ENCODE results near the gene HEG1. TPM values are rescaled to one million over a fixed set of nuclear protein-coding genes. Genes with fewer than 3 reads are reported as not detected.

HEG1 gene
- total RNA-seq, 1 experiment from 2014 or later = 14.6 TPM

DNA sequence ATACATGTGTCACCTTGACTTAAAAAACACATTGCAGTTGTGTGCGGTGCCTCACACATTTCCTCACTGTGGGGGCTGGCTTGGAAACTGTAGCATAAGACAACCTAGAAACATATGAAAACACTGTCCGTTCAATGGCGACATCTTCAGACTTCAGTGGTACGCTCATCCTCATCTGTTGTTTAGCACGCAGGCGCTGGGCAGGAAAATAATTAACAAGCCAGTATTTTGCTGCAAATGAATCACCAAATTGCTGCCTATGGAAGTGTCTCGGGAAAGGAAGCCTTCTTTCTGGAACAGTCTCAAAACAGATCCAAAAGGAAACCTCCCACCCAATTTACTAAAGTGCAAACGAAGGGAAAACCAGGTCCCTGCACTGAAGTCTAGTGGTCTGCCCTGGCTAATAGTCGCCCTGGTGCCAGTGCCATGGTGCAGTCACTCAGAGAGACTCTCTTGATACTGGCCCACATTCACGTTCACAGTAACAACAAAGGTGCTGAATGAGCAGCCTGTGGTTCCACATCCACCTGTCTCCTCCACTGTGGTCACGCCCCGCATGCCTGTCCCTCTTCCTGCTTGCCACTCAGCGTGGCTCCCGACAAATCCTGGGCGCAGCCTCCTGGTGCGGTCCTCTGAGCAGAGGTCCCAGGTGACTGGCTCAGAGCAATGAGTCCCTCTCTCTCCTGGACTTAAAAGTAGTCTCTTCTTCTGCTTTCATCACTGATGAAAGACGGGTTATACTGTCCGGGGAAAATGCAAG lies 85.7 kb downstream of the HEG1 start (continued):
- TF ChIP-seq, protein P1, sequence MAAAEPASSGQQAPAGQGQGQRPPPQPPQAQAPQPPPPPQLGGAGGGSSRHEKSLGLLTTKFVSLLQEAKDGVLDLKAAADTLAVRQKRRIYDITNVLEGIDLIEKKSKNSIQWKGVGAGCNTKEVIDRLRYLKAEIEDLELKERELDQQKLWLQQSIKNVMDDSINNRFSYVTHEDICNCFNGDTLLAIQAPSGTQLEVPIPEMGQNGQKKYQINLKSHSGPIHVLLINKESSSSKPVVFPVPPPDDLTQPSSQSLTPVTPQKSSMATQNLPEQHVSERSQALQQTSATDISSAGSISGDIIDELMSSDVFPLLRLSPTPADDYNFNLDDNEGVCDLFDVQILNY (CRISPR knock-in tag; IDR thresholded peaks at IDR 0.05) = no peak
- TF ChIP-seq SMAD3 (CRISPR knock-in tag; IDR thresholded peaks at IDR 0.05; ENCODE audit: borderline replicate concordance) (no peak), ZNF263 (CRISPR knock-in tag; IDR thresholded peaks at IDR 0.05; ENCODE audit: low read depth) (no peak), GRHL2 (CRISPR knock-in tag; IDR thresholded peaks at IDR 0.05; ENCODE audit: insufficient replicate concordance, severe bottlenecking) (no peak), ZNF416 (CRISPR knock-in tag; IDR thresholded peaks at IDR 0.05) (no peak)
- TF ChIP-seq, protein P2, sequence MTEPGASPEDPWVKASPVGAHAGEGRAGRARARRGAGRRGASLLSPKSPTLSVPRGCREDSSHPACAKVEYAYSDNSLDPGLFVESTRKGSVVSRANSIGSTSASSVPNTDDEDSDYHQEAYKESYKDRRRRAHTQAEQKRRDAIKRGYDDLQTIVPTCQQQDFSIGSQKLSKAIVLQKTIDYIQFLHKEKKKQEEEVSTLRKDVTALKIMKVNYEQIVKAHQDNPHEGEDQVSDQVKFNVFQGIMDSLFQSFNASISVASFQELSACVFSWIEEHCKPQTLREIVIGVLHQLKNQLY (CRISPR knock-in tag; IDR thresholded peaks at IDR 0.05) = no peak
- TF ChIP-seq, protein P3, sequence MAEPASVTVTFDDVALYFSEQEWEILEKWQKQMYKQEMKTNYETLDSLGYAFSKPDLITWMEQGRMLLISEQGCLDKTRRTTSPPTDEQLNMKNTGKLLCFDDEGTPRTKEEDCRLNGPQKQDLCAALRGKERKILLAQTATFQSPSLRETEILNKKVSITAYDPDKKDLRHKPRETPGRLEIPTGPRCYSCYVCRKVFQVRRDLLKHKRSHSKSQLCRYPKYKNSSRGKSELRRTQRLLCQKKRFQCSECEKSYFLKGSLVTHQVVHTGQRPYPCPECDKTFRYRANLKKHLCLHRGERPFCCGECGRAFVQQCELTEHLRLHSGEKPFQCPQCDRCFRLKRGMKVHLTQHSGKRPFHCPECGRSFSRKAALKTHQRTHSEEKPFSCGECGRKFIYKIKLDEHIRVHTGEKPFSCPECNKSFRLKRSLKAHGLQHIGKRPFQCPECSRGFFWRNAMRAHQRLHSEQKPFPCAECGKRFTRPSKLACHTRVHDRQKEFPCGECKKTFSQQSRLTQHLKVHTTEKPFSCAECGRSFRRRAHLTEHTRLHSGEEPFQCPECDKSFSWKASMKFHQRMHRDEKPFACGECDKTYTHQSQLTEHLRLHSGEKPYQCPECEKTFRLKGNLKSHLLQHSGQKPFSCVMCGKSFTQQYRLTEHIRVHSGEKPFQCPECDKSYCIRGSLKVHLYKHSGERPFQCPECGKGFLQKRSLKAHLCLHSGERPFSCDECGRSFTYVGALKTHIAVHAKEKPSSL (CRISPR knock-in tag; conservative IDR thresholded peaks at IDR 0.05) = no peak
- TF ChIP-seq, protein P4, sequence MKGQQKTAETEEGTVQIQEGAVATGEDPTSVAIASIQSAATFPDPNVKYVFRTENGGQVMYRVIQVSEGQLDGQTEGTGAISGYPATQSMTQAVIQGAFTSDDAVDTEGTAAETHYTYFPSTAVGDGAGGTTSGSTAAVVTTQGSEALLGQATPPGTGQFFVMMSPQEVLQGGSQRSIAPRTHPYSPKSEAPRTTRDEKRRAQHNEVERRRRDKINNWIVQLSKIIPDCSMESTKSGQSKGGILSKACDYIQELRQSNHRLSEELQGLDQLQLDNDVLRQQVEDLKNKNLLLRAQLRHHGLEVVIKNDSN (CRISPR knock-in tag; IDR thresholded peaks at IDR 0.05) = no peak

DNA sequence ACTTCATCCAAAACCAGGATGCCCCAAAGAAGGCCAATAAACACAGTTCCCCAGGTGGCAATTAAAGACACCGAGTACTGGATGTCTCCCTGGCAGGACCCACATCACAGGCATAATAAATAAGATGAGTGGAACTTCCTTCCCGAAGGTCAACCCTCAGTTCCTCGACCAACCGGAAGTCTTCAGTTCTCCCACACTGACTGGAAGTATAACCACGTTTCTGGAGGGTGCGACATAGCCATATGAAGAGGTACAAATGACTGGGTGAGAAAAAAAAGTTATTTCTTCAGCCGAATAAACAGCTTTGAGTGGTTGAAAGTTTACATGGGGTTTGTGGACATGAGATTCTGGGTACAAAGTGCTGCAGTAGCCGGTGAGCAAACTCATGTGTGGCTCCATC lies 86.6 kb downstream of the HEG1 start:
- H3K4me3 Mint-ChIP-seq = no peak overlapping the region
- no peaks in the 10 kb centered on the region for H3K9me3 Mint-ChIP-seq
- DNase-seq (ENCODE audit: low spot score) (no peak), ATAC-seq (no peak)
- H3K4me1 Mint-ChIP-seq = peaks cover 3% of the 10 kb centered on the region; the same call in 1 of the 2 replicates
- H3K27me3 Mint-ChIP-seq (ENCODE audit: low read depth) = no peaks in the 10 kb centered on the region
- ChIA-PET POLR2A (no interaction called here), CTCF (no interaction called here)
- TF ChIP-seq, protein P5, sequence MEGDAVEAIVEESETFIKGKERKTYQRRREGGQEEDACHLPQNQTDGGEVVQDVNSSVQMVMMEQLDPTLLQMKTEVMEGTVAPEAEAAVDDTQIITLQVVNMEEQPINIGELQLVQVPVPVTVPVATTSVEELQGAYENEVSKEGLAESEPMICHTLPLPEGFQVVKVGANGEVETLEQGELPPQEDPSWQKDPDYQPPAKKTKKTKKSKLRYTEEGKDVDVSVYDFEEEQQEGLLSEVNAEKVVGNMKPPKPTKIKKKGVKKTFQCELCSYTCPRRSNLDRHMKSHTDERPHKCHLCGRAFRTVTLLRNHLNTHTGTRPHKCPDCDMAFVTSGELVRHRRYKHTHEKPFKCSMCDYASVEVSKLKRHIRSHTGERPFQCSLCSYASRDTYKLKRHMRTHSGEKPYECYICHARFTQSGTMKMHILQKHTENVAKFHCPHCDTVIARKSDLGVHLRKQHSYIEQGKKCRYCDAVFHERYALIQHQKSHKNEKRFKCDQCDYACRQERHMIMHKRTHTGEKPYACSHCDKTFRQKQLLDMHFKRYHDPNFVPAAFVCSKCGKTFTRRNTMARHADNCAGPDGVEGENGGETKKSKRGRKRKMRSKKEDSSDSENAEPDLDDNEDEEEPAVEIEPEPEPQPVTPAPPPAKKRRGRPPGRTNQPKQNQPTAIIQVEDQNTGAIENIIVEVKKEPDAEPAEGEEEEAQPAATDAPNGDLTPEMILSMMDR (IDR thresholded peaks at IDR 0.05) = no peak
- TF ChIP-seq TEAD4 (CRISPR knock-in tag; IDR thresholded peaks at IDR 0.05) (no peak), SMAD4 (CRISPR knock-in tag; IDR thresholded peaks at IDR 0.05) (no peak), RORB (CRISPR knock-in tag; IDR thresholded peaks at IDR 0.05) (no peak)
- TF ChIP-seq, protein P3 (CRISPR knock-in tag; conservative IDR thresholded peaks at IDR 0.05) = no peak
- H3K27ac Mint-ChIP-seq = no peak overlapping the region
- H3K36me3 Mint-ChIP-seq = no peaks in the 10 kb centered on the region; the same call in 1 of the 2 replicates

DNA sequence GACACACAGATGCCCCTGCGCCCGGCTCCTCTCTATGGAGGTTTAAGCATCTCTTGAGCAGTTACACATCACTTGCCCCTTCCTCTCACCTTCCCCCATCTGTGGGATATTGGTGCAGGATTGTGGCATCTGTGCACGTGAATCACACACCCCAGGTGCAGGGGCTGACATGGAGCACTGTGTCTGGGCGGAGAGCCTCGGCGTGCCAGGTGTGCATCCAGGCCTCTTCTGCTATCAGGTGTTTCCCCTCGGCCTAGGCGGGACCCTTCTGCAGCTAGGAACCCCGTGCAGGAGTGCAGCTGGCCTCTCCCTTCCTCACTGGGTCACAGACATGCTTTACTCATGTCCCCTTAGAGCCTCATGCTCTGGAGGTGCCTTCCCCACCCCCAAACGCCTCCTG lies 87.8 kb downstream of the HEG1 start:
- Mint-ChIP-seq H3K36me3 (no peaks in the 10 kb centered on the region; the same call in 1 of the 2 replicates), H3K27ac (no peak overlapping the region), H3K4me1 (peaks cover 6% of the 10 kb centered on the region; the same call in 1 of the 2 replicates), H3K27me3 (ENCODE audit: low read depth) (no peaks in the 10 kb centered on the region), H3K9me3 (no peaks in the 10 kb centered on the region), H3K4me3 (no peak overlapping the region)
- DNase-seq (ENCODE audit: low spot score) (no peak), ATAC-seq (no peak)
- CTCF ChIA-PET = no interaction called here
- POLR2A ChIA-PET = no interaction called here
- TF ChIP-seq SOX15 (CRISPR knock-in tag; IDR thresholded peaks at IDR 0.05) (no peak), ZNF121 (CRISPR knock-in tag; IDR thresholded peaks at IDR 0.05) (no peak), ATF1 (CRISPR knock-in tag; IDR thresholded peaks at IDR 0.05) (no peak)
- TF ChIP-seq, protein P6, sequence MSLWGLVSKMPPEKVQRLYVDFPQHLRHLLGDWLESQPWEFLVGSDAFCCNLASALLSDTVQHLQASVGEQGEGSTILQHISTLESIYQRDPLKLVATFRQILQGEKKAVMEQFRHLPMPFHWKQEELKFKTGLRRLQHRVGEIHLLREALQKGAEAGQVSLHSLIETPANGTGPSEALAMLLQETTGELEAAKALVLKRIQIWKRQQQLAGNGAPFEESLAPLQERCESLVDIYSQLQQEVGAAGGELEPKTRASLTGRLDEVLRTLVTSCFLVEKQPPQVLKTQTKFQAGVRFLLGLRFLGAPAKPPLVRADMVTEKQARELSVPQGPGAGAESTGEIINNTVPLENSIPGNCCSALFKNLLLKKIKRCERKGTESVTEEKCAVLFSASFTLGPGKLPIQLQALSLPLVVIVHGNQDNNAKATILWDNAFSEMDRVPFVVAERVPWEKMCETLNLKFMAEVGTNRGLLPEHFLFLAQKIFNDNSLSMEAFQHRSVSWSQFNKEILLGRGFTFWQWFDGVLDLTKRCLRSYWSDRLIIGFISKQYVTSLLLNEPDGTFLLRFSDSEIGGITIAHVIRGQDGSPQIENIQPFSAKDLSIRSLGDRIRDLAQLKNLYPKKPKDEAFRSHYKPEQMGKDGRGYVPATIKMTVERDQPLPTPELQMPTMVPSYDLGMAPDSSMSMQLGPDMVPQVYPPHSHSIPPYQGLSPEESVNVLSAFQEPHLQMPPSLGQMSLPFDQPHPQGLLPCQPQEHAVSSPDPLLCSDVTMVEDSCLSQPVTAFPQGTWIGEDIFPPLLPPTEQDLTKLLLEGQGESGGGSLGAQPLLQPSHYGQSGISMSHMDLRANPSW (CRISPR knock-in tag; conservative IDR thresholded peaks at IDR 0.05; ENCODE audit: low read depth) = no peak
- TF ChIP-seq, protein P7, sequence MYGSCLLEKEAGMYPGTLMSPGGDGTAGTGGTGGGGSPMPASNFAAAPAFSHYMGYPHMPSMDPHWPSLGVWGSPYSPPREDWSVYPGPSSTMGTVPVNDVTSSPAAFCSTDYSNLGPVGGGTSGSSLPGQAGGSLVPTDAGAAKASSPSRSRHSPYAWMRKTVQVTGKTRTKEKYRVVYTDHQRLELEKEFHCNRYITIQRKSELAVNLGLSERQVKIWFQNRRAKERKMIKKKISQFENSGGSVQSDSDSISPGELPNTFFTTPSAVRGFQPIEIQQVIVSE (CRISPR knock-in tag; IDR thresholded peaks at IDR 0.05; ENCODE audit: borderline replicate concordance) = no peak
- TF ChIP-seq, protein P8, sequence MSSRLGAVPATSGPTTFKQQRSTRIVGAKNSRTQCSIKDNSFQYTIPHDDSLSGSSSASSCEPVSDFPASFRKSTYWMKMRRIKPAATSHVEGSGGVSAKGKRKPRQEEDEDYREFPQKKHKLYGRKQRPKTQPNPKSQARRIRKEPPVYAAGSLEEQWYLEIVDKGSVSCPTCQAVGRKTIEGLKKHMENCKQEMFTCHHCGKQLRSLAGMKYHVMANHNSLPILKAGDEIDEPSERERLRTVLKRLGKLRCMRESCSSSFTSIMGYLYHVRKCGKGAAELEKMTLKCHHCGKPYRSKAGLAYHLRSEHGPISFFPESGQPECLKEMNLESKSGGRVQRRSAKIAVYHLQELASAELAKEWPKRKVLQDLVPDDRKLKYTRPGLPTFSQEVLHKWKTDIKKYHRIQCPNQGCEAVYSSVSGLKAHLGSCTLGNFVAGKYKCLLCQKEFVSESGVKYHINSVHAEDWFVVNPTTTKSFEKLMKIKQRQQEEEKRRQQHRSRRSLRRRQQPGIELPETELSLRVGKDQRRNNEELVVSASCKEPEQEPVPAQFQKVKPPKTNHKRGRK (CRISPR knock-in tag; IDR thresholded peaks at IDR 0.05; ENCODE audit: borderline replicate concordance) = no peak
